Right ventricle myocardium inferior (tissue), 1 donor: ENCODE measurements around the gene NEURL3. TPM values are rescaled to one million over a fixed set of nuclear protein-coding genes. Genes with fewer than 3 reads are reported as not detected.
A peak's percentile ranks its signal among the peaks of the same experiment; 100 is the strongest.

ENCODE experiments used
- ATAC-seq: fragments of 200-7000 bp; cut with Tn5 transposase; one replicate; pipeline ENCODE4 v1.9.1; 2020; ENCODE audit warnings: mild to moderate bottlenecking, moderate library complexity
- DNase-seq: peaks from one replicate; pipeline ENCODE4 v3.0.0; 2021; ENCODE audit errors: missing footprints
- intact Hi-C: fragments of 100-400 bp; cut with DNase I; formaldehyde crosslinking; loops from one replicate; pipeline ENCODE4 v1.11.0; 2022
- total RNA-seq: library from RNA; stranded (reverse); fragmentation: NEBNext Ultra II Directional; extraction: Animal tissue kit (Norgen Biotek cat#: 25700); gene quantifications from one replicate; pipeline ENCODE4 v1.2.1, GENCODE V29; 2021
- donor health status: DM: no; HTN: yes; CAD: no; lungs with severe emphysema.

NEURL3 gene
- total RNA-seq, 1 donor from 2014 or later = 0.14 TPM

DNA sequence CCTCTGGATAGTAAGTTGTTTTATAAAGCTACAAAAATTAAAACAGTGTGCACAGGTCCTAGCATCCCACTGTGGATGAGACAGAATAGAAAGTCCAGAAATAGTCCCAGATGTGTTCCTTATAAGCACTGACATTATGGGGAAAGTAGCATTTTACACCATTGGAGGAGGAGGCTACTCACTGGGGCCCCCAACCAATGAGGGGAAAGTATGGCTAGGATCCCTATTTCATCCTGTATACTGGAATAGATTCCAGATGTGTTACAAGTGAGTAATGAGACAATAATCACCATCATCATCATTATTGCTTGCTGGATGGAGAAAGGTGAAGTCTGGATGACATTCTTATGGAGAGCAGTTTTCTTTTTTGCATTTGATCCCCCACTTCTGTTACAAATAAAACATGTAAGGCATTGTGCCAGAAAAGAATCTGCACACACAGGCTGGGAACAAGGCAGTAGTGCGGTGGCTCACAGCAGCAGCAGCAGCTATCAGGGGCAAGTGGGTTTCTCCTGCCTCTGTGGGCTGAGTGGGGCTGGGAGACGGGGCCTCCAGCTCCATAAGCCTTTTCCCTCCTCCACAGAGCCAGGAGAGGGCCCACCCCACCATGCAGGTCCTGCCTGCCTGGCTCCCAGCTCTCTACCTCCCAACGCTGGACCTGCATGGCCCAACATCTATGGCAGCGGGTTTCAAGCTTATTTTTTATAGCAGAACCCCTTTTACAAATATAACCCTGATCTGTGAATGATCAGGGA is 36.4 kb upstream of the NEURL3 start:
- DNase-seq = no peak
- no peak for ATAC-seq
- intact Hi-C loops = no loop called here

DNA sequence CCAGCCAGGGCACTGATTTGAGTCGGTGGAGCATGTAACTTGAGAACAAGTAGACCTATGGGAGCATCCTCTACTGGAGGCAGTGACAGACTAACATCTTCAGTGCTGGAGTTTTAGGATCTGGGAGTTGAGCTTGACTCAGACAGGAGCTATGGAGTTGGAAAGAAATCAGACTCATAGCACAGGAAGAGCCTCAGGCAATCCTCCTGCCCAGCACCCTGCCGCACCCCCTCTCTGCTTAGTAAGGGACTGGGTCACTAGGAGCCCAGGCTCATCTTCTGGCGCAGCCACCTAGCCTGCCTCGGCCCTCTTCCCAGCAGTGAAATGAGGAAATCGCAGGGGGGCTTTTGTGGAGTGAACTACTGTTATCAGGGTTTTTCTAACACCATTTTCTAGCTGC is 35.0 kb upstream of the NEURL3 start:
- no peak for DNase-seq
- intact Hi-C loops = no loop called here
- no peak for ATAC-seq

DNA sequence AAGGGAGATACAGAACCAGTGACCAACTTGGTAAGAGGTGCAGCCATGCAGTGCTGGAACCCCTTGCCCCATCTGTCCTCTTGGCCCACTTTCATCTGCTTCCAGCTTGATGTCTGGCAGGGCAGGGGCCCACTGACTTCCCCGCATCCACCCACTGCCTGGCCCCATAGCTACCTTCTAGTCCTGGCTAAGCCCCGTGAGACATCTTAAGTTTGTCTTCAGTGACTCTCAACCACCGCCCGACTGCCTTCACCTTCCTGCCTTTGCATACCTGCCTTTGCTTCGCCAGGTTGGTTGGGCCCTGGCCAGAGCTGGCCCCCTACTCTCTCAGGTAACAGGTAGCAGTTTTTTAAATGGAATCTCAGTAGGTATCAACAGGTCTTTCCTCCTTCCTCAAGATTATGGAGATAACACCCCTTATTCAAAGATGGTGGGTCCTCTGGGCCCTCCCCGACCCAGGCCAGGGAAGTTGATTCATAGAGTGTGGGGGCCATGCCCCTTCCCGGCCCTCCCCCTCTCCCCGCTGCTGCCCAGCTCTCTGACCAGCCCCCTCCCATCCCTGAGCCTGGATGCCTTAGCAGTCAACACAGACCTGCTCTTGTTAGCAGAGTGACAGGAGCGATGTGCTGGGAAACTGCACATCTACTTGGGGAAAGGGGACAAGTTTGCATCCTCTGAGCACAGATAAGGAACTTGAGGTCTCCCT is 34.2 kb upstream of the NEURL3 start:
- ATAC-seq (no peak), DNase-seq (no peak)
- intact Hi-C loops = no loop called here

DNA sequence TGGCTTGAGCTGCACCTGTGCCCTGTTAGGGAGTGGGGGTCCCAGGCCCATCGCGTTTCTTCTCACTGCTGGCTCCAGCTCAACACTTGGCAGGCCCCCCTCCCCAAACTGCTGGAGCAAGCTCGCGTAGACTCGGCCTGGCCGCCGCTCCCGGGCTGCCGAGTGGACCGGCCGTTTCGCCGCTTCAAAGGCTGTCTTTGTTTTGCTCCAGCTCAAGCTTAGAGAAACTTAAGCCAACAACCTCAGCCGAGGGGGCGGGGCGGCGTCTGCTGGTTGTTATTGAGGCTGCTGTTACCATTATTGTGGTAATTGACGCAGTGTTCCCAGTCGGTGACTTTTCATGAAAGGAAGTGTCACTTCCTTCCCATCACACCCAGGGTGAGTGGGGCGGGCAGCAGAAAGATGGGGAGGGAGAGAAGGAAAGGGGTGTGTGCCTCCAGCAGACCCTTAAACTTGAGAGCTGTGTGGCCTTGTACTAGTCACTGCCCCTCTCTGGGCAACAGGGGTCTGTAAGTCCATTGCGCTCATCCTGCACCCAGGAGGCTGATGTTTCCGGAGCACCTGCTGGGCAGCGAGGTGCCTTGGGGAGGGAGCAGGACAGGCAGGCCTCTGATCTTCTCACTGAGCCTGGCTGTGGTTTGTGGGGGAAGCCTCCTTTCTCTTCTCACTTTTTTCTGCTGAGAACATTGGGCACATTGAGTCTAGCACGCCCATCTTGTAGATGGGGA is 33.5 kb upstream of the NEURL3 start:
- peak; percentile 96 for DNase-seq
- ATAC-seq = peak; percentile 1
- intact Hi-C loops = no loop called here

DNA sequence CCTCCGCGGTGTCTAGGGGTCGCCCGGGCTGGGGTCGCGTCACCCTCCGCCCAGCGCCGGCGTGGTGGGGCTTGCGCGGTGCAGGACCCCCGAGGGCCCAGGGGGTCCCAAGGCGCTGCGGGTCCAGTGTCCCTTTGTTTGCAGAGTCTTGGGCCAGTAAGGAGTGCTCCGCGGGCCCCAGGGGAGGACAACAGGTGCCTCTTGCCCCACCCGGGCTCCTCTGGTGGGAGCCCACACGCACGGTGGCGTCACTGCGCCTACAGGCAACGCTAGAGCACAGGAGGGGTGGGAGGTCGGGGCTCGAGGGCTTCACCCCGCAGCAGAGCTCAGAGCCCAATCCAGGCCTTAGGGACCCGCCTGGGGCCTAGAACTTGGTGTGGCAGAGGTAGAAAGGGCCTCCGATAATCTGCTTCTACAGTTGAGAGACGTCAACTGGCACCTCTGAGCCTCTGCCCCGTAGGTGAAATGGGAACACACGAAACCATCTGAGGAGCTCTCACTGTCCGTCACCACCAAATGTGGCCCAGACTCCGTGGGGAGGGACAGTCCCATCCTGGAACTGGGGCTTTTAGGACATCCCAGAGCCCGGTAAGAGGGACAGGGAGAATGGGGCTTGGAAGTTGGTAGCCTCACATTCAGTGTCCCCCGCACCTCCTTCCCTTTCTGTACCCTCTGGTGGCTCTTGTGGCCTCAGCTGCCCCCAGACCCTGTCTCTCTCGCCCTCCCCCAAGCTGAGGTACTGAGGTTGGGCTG is 32.8 kb upstream of the NEURL3 start:
- intact Hi-C loops = no loop called here

DNA sequence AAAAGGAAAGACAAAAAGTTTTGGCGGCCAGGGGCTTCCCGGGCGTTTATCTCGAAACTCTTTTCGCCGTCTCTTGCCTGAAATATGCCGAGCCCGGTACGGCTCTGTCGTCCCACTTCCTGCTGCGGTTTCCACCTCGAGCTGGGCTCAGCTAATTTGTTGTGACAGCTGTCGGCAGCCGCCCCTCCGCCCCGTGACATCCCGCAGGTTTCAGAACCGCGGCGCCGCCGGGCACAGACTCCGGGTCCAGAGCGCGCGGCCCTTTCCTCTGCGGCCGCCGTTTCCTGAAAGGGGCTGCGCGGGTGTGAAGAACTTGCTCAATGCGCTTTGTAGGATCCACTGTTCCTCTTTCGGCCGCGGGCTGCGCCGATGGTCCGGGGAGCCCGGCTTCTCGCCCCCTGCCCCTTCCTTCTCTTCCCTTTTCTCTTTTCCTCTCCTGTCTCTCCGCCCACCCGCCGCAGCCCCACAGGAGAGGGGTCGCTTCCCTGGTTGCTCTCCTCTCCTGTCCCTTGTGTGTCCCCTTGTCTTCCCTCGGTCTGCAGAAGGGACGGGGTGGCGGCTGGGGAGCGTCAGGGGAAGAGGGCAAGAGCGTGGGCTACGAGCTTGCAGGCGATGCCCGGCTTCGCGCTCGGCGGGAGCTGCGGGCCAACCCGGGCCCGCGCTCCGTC is 32.0 kb upstream of the NEURL3 start:
- intact Hi-C loops = no loop called here
- DNase-seq (peak; percentile 95), ATAC-seq (peak; percentile 30)

More for the DNA sequence above, 32.8 kb upstream of the NEURL3 start:
- no peak for DNase-seq
- ATAC-seq = no peak

DNA sequence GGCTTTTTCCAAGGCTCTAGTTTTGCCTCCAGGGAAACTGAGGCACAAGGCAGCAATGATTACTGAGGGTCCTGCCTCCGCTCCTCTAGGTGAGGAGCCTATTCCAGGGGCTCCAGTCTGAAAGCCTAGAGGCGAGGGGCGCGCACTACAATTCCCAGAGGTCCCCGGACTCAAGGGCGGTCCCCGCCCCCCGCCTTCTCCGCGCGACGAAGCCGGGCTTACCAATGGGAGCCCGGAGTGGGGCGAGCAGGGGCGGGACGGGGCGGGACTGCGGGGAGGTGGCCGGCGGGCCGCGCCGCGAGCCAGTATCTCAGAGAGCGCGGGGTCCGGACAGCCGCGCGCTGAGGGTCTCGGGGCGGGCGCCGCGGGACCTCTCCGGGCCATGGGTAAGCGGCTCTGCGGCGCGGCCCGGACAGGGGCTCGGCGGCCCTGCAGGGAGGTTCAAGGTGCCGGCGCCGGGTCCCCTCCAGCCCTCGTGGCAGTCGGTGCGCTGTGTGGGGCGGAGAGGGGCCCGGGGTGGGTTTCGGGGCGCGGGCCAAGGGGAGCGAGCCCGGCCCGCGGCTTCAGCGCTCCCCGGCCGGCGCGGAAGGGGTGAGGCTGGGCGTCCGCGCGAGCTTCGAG is 31.4 kb upstream of the NEURL3 start, which contains the start of gene ARID5A:
TSS of gene ARID5A (plus strand) at position 308 of the 621 bp plus-strand sequence. CDS start at position 383, 75 bp downstream.
- peak; percentile 98 for DNase-seq
- intact Hi-C loops = no loop called here
- peak; percentile 87 for ATAC-seq

DNA sequence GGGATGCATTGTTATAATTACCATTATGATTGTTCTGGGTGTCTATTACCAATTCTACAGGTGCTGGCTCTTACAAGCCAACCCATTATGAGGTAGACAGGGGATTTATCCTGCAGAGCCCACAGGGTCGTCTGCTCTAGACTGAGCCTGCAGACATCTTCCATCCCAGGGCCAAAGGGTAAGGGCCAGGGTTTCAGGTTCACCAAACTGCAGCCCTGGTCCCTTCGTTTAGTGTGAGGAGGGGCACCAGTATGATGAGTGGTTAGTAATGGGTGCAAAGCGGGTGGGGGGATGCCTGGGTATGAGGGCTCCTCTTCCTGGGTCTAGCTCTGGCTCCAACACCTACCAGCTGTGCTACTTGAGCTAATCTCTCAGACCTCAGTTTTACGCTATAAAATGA is 30.2 kb upstream of the NEURL3 start:
- ATAC-seq (no peak), DNase-seq (no peak)
- intact Hi-C loops = no loop called here

DNA sequence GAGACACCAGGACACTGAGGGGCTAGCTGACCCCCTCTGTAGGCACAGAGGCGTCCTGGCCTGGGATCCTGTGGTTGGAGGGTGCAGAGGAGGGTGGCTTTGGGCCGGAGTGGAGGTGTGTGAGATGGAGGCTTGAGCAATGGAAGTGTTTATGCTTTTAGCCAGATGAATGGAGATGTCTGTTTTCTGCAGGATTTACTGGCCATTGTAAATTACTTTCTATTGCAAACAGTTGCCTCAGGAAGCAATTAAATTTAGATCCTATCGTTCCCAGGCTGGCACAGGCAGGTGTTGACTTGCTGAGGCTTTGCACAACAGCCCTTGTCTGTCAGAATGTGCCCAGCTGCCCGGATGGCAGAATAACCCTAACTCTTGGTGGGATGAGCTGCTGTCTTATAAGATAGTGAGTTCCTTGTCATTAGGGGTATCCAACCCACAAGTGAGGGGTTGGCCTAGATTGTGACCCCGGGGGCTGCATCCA is 29.6 kb upstream of the NEURL3 start:
- ATAC-seq = no peak

DNA sequence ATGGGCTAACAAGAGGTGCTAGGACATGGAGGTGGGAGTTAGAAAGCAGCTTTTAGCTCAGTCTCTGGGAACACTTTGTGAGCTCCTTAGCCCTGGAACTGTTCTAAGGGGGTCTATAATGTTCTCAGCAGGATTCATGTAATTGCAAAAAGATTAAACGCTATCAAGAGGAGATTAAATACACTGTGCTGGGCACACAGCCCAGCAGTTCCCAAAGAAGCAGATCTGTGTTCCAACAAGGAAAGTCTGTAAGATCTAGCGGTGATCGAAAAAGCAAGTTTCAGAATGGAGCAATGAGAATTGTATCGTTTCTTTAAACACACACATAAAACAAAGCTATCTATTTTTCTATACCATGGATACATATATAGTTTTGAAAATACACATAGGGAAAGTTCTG is 29.0 kb upstream of the NEURL3 start:
- DNase-seq (no peak), ATAC-seq (no peak)
- intact Hi-C loops = no loop called here

More for the DNA sequence above, 29.6 kb upstream of the NEURL3 start:
- no peak for DNase-seq
- intact Hi-C loops = no loop called here

DNA sequence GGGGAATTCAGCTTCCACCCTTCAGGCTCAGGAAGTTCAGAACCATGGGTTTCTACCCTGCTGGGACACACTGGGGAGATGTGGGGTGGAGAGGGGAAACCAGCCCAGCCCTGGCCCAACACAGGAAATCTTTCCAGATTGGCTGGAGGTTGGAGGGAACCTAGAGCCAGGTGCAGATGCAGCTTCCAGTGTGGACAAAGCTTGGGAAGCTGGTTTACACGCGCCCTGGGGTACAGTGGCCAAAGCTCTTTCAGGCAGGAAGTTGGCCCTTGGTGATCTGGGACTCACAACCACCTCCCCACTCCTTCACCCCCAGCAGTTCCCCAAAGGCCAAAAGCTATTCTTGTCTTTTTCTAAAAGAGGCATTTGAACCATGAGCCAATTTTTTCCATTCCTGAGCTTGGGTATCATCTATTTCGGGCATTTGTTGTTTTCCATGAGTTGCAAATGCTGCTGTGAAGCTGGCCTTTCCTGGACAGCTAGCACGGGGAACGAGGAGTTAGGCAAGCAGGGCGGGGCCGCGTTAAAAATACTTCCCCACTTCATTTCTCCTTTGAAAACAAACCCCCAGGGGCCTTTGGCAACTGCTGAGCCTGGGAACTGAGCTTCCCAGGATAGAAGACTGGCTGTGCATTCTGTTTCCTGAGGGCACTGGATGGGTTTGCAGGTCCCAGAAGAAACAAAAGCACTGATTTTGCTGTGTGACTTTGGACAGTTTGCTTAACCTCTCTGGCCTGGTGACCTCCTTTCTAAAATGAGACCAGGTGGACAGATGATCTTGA is 28.3 kb upstream of the NEURL3 start:
- ATAC-seq (peak; percentile 38), DNase-seq (peak; percentile 90)
- intact Hi-C loops = no loop called here

DNA sequence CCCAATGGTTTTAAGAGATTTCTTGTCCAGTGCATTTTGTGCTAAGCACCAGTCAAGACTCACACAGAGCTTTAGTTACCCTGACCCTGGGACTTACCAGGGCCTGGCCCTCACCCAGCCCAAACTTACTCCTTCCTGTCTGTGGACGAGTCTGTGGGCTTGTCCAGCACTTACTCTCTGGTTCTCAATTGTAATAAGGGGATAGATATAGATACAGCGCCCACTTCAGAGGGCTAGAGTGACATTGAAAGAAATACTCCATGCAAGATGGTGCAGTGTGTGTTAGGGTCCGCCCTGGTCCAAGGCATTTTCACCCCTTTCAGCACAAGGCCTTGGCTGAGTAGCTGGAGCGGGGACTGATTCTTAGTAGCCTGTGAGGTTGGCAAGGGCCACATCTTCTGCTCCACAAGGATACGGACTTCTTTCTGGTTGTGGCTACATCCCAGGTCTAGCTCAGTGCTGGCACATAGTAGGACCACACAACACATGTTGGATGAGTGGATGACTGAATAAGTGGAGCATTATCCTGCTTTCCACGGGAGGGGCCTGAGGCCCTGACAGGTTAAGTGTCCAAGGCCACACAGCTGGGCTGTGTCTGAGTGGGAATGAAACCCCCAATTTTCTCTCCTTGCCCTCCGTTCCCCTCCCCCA is 27.6 kb upstream of the NEURL3 start:
- intact Hi-C loops = no loop called here
- ATAC-seq (no peak), DNase-seq (no peak)

DNA sequence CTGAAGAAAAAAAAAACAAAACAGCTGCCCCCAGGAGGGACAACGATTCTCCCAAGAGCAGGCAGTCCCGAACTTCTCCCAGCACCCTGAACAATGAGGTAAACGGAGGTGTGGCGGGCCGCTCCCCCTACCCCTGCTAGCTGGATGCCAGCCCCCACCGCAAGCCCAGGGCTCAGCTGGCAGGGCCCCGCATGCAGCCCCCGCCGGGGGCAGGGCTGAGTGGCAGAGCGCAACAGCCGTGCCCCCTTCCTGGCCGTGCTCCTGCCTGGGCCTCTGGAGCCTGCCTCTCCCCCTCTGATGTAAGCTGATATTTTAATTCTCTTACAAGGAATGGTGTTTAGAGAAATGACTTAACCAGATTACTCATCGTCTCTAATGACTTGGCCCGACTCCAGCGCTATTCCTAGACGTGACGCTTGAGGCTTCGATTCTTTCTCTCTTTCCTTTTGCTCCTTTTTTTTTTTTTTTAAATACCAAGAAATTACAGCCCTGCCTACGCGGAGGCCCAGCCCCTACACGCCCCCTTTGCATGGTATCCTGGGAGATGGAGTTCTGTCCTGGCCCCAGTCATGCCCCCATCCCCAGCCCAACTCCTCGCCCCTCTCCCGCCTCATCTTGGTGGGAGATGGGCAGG is 26.8 kb upstream of the NEURL3 start:
- intact Hi-C loops = no loop called here
- peak; percentile 58 for ATAC-seq
- peak; percentile 92 for DNase-seq

DNA sequence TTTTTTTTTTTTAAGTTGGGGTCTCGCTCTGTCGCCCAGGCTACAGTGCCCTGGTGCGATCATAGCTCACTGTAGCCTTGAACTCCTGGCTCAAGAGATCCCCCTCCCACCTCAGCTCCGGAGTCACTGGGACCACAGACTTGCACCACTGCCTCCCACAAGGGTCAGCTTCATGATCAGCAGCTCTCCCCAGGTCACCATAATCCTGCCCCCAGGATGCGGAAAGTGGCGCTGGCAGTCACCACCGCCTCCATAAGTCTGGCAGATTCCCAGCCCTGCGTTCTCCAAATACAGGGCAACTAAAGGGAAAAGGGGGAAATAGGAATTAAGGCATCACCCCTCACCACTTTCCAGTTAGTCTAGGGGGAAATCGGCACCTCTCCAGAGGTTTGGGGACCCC is 26.2 kb upstream of the NEURL3 start:
- intact Hi-C loops = no loop called here
- ATAC-seq = no peak
- no peak for DNase-seq

DNA sequence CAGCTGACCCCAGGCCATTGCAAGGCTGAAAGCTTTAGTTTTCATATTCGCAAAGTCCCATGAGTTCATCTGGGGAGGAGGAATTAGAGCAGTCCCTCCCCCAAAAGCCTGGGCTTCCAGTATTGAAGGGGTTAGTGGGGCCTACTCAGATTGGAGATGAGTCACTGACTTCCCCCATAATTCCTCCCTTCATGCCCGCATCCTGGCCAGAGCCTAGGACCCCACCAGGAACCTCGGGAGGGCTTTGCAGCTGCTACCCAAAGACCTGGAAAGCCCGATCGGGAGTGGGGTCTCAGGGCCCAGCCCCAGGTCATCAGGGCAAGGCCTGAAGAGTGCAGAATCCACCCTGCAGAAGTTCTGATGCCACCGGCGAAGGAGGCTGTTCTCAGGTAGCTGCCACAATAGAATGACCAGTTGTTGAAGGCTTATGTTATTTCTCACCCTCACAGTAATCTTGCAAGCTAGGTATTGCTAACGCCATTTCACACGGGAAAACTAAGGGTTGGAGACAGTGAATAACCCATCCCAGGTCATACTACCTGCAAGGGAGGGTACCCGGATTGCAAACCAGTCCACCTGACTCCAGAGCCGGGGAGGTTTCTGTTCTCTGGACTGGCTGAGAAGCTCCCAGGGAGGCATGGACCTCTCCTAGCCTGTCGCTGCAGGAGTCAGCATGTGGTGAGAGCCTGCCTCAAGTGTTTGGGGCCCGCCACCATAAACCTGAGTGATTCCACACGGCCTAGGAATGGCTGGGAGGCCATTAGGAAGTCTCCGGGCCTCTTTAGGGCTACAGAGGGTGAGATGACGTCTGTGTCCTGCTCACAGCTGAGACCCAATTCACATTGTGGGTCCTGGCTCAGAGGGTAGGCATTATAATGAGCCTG is 25.6 kb upstream of the NEURL3 start:
- DNase-seq (no peak), ATAC-seq (no peak)
- intact Hi-C loops = no loop called here

DNA sequence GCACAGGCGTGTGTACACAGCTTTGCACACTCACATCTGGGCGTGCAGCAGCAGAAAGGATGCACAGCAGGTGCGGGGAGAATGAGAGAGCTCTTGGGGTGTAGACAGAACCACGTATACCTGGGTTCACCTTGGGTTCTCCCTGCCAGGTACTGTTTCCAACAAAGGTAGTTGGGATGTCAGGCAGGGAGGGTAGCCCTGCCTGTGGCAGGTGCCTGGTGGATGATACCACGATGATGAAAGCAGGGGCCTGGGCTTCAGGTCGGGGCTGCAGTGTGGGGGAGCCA is 24.9 kb upstream of the NEURL3 start:
- no peak for DNase-seq
- ATAC-seq = no peak
- intact Hi-C loops = no loop called here
